GOT3 (cell line): Measurements from ENCODE around the gene PRDX1.
A peak's percentile ranks its signal among the peaks of the same experiment; 100 is the strongest.
"Not testable (repeated sequence)": the region's sequence is repeated elsewhere in the genome, so short reads cannot be mapped to it uniquely, and the experiment has no call there.

Experiments
- DNase-seq: peaks from one replicate; lab custom pipeline; 2025; ENCODE audit warnings: mixed read lengths; lab: John Stamatoyannopoulos, UW

PRDX1 gene

GRCh38 chr1:45503462-45504360 is 18.0 kb downstream of the PRDX1 start:
- no peak for DNase-seq

- DNase-seq: no peak
Observed at GRCh38 chr1:45501505-45501859, 20.2 kb downstream of the PRDX1 start.

- DNase-seq: no peak
Observed at GRCh38 chr1:45499415-45499769, 22.3 kb downstream of the PRDX1 start.

GRCh38 chr1:45498279-45498678 is 23.4 kb downstream of the PRDX1 start:
- DNase-seq: no peak

- no peak for DNase-seq
Observed at GRCh38 chr1:45493116-45493697, 28.5 kb downstream of the PRDX1 start.

GRCh38 chr1:45492691-45493090 is 29.0 kb downstream of the PRDX1 start:
- no peak for DNase-seq

GRCh38 chr1:45491487-45492260 is 30.0 kb downstream of the PRDX1 start:
- DNase-seq: no peak

GRCh38 chr1:45490626-45491486 is 30.8 kb downstream of the PRDX1 start, which contains the start of gene TESK2:
TSS of gene TESK2 (minus strand) at chr1:45491163. CDS start at chr1:45457785, 33,378 bp downstream.
- DNase-seq: peak; percentile 91

- DNase-seq: no peak
Observed at GRCh38 chr1:45490121-45490625, 31.5 kb downstream of the PRDX1 start.

- not testable (repeated sequence) for DNase-seq
Observed at GRCh38 chr1:45489379-45489778, 32.3 kb downstream of the PRDX1 start.

GRCh38 chr1:45488666-45489377 is 32.9 kb downstream of the PRDX1 start:
- no peak for DNase-seq

GRCh38 chr1:45485949-45486348 is 35.7 kb downstream of the PRDX1 start:
- DNase-seq: no peak

GRCh38 chr1:45479039-45479748 is 42.5 kb downstream of the PRDX1 start:
- DNase-seq: no peak

- DNase-seq: no peak
Observed at GRCh38 chr1:45478121-45478814, 43.4 kb downstream of the PRDX1 start.

GRCh38 chr1:45477646-45478045 is 44.0 kb downstream of the PRDX1 start:
- DNase-seq: no peak

- not testable (repeated sequence) for DNase-seq
Observed at GRCh38 chr1:45474194-45474593, 47.5 kb downstream of the PRDX1 start.

GRCh38 chr1:45473302-45473701 is 48.4 kb downstream of the PRDX1 start:
- no peak for DNase-seq

GRCh38 chr1:45470306-45470798 is 51.3 kb downstream of the PRDX1 start:
- DNase-seq: no peak

GRCh38 chr1:45467353-45467752 is 54.3 kb downstream of the PRDX1 start:
- not testable (repeated sequence) for DNase-seq
